Measurements from ENCODE around the gene MEPCE. TPM values are rescaled to one million over a fixed set of nuclear protein-coding genes. Genes with fewer than 3 reads are reported as not detected.

MEPCE gene
- total RNA-seq, 2 experiments from 2014 or later, result 44.2 to 65.6 TPM

GRCh38 chr7:100471021-100471420 lies 41.4 kb downstream of the MEPCE start:
- no TSS peak for BruUV-seq (replicated peaks)
- Histone ChIP-seq H3K27ac (ENCODE audit: low read depth, low read length, poor library complexity, severe bottlenecking) (no peak overlapping the region), H3K4me1 (ENCODE audit: insufficient read depth, low read length, poor library complexity, severe bottlenecking) (peaks cover 20% of the 10 kb centered on the region), H3K36me3 (ENCODE audit: insufficient read depth, low read length) (peaks cover 56% of the 10 kb centered on the region), H3K9me2 (ENCODE audit: insufficient read depth, low read length) (no peaks in the 10 kb centered on the region), H3K4me3 (ENCODE audit: low read depth, low read length, poor library complexity, severe bottlenecking) (no peak overlapping the region), H3K9me3 (ENCODE audit: low read length) (no peaks in the 10 kb centered on the region), H3K79me2 (ENCODE audit: insufficient read depth, low read depth, low read length) (peaks cover 7% of the 10 kb centered on the region; the same call in 1 of the 2 replicates), H3K4me2 (ENCODE audit: low read length) (no peak overlapping the region), H4K20me1 (ENCODE audit: insufficient read depth, low read length) (no peaks in the 10 kb centered on the region), H2AFZ (ENCODE audit: low read length) (no peak overlapping the region)
- POLR2A ChIA-PET, result interaction anchor here (0.9 kb wide), 1 partner anchor 10 kb away, joined by 3 read pairs; no protein-coding TSS in a partner anchor
- DNase-seq (ENCODE audit: low spot score), result no peak
- CTCF ChIA-PET (ENCODE audit: unreplicated experiment), result no interaction called here
- intact Hi-C loops (cut with micrococcal nuclease; ENCODE audit: unreplicated experiment), result loop anchor here (10.0 kb wide), 1 partner anchor 204 kb away; the partner anchor contains the start of gene GNB2
- TF ChIP-seq CTCF (conservative IDR thresholded peaks at IDR 0.05; ENCODE audit: low read length) (no peak), EZH2phosphoT487 (IDR thresholded peaks at IDR 0.05; ENCODE audit: borderline replicate concordance, low read depth, low read length) (no peak)

- DNase-seq (ENCODE audit: low spot score), result no peak
- H3K9me3 ChIP-seq (ENCODE audit: low read length), result no peaks in the 10 kb centered on the region
- H3K4me2 ChIP-seq (ENCODE audit: low read length), result no peak overlapping the region
- H4K20me1 ChIP-seq (ENCODE audit: insufficient read depth, low read length), result peaks cover 6% of the 10 kb centered on the region; the same call in 1 of the 2 replicates
- POLR2A ChIA-PET, result no interaction called here
- no peaks in the 10 kb centered on the region for H3K9me2 ChIP-seq (ENCODE audit: insufficient read depth, low read length)
- H3K36me3 ChIP-seq (ENCODE audit: insufficient read depth, low read length), result peaks cover 61% of the 10 kb centered on the region
- CTCF ChIA-PET (ENCODE audit: unreplicated experiment), result no interaction called here
- TF ChIP-seq CTCF (conservative IDR thresholded peaks at IDR 0.05; ENCODE audit: low read length) (no peak), EZH2phosphoT487 (IDR thresholded peaks at IDR 0.05; ENCODE audit: borderline replicate concordance, low read depth, low read length) (no peak)
- H3K27ac ChIP-seq (ENCODE audit: low read depth, low read length, poor library complexity, severe bottlenecking), result no peak overlapping the region
- no peak overlapping the region for H2AFZ ChIP-seq (ENCODE audit: low read length)
- no TSS peak for BruUV-seq (replicated peaks)
- H3K4me1 ChIP-seq (ENCODE audit: insufficient read depth, low read length, poor library complexity, severe bottlenecking), result peaks cover 33% of the 10 kb centered on the region
- intact Hi-C loops (cut with micrococcal nuclease; ENCODE audit: unreplicated experiment), result loop anchor here (10.0 kb wide), 1 partner anchor 203 kb away; the partner anchor contains the start of gene GNB2
- H3K79me2 ChIP-seq (ENCODE audit: insufficient read depth, low read depth, low read length), result peaks cover 20% of the 10 kb centered on the region; the same call in 1 of the 2 replicates
- H3K4me3 ChIP-seq (ENCODE audit: low read depth, low read length, poor library complexity, severe bottlenecking), result no peak overlapping the region
Measured at GRCh38 chr7:100472121-100472851, 42.7 kb downstream of the MEPCE start.

All from OCI-LY7 (cell line).